Measurements from ENCODE around the gene ZP3. TPM values are rescaled to one million over a fixed set of nuclear protein-coding genes. Genes with fewer than 3 reads are reported as not detected.
"Not testable (repeated sequence)": the region's sequence is repeated elsewhere in the genome, so short reads cannot be mapped to it uniquely, and the experiment has no call there.

The ZP3 gene
- total RNA-seq, 1 experiment from 2014 or later: 5.4 TPM

- Mint-ChIP-seq H3K9me3 (ENCODE audit: low read depth, unreplicated experiment) (no peaks in the 10 kb centered on the region), H3K27me3 (ENCODE audit: unreplicated experiment) (no peaks in the 10 kb centered on the region), H3K36me3 (ENCODE audit: insufficient read depth, unreplicated experiment) (peaks cover 30% of the 10 kb centered on the region), H3K4me1 (ENCODE audit: low read depth, unreplicated experiment) (peaks cover under 1% of the 10 kb centered on the region), H3K27ac (ENCODE audit: unreplicated experiment) (peak overlapping the region; percentile 66), H3K4me3 (ENCODE audit: low read depth, unreplicated experiment) (peak overlapping the region; percentile 78)
- no TSS peak for BruUV-seq (replicated peaks)
- DNase-seq: no peak
- intact Hi-C loops (cut with micrococcal nuclease; ENCODE audit: unreplicated experiment): no loop called here
- CTCF ChIA-PET: interaction anchor here (0.6 kb wide), 1 partner anchor 32 kb away, joined by 3 read pairs; no protein-coding TSS in a partner anchor
- TF ChIP-seq CTCF (IDR thresholded peaks at IDR 0.05; ENCODE audit: unreplicated experiment): no peak
Observed at GRCh38 chr7:76392531-76393115, 32.1 kb upstream of the ZP3 start.

DNA sequence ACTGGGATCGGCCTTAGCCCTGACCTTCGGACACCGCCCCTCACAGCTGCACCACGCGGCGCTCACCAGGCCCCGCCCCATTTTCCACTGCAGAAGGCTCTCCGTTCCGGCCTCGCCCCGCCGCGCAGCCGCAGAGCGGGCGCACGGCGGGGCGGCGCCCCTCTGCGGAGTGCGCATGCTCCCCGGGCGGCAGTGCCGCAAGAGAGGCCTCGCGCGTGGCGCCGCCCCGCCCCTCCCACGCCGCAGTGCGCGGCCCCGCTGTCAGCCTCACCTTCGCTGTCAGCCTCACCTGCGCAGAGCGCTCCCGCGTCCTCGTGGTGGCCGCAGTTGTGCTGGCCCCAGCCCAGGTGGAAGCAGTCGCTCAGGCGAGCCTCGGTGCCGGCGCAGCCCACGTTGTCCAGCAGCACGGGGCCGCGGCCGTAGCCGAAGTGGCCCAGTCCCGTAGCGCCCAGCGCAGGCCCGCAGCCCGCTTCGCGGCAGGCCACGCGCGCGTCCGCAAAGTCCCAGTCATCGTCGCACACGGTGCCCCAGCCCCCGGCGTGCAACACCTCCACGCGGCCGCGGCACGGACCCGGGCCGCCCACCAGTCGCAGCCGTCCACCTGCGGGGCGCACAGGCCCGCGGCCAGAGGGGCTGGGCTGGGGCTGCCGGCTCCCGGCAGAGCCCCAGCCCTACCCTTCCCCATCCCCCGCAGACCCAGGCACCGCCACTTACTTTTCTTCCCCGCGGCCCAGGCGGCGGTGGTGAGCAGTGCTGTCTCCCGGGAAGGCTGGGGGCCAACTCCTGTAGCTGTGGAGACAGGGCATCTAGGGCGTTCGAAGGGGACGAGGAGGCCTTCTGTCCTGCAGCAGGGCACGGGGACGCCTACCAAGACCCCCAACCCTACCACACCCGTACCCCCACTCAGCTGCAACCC lies 31.4 kb upstream of the ZP3 start:
- H3K27me3 Mint-ChIP-seq (ENCODE audit: unreplicated experiment): no peaks in the 10 kb centered on the region
- H3K36me3 Mint-ChIP-seq (ENCODE audit: insufficient read depth, unreplicated experiment): peaks cover 32% of the 10 kb centered on the region
- DNase-seq: peak; percentile 88
- H3K9me3 Mint-ChIP-seq (ENCODE audit: low read depth, unreplicated experiment): no peaks in the 10 kb centered on the region
- TF ChIP-seq CTCF (IDR thresholded peaks at IDR 0.05; ENCODE audit: unreplicated experiment): no peak
- H3K4me3 Mint-ChIP-seq (ENCODE audit: low read depth, unreplicated experiment): peak overlapping the region; percentile 78
- BruUV-seq (replicated peaks): no TSS peak
- intact Hi-C loops (cut with micrococcal nuclease; ENCODE audit: unreplicated experiment): no loop called here
- CTCF ChIA-PET: no interaction called here
- H3K4me1 Mint-ChIP-seq (ENCODE audit: low read depth, unreplicated experiment): peaks cover 8% of the 10 kb centered on the region
- H3K27ac Mint-ChIP-seq (ENCODE audit: unreplicated experiment): peak overlapping the region; percentile 66

DNA sequence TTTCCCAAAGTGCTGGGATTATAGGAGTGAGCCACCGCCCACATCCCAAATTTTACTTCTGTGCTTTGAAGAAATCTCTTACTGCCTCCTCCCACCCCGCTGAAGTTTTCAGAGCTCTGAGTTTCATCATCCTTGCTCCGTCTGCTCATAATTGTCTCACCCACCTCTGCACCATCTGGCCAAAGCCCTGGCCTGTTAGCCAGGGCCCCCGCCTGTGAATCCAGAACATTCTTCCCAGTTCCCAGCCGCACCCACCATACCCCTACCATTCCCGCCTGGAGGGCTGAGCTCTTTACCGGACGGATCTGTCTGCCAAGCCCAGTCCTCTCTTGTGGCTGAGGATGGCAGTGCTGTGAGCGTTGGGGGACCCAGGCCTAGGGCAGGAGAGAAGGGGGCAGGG lies 29.8 kb upstream of the ZP3 start:
- H3K4me3 Mint-ChIP-seq (ENCODE audit: low read depth, unreplicated experiment): peak overlapping the region; percentile 8
- H3K4me1 Mint-ChIP-seq (ENCODE audit: low read depth, unreplicated experiment): peaks cover 8% of the 10 kb centered on the region
- H3K9me3 Mint-ChIP-seq (ENCODE audit: low read depth, unreplicated experiment): no peaks in the 10 kb centered on the region
- no peak for DNase-seq
- no peak for TF ChIP-seq CTCF (IDR thresholded peaks at IDR 0.05; ENCODE audit: unreplicated experiment)
- peaks cover 32% of the 10 kb centered on the region for H3K36me3 Mint-ChIP-seq (ENCODE audit: insufficient read depth, unreplicated experiment)
- no peaks in the 10 kb centered on the region for H3K27me3 Mint-ChIP-seq (ENCODE audit: unreplicated experiment)
- no peak overlapping the region for H3K27ac Mint-ChIP-seq (ENCODE audit: unreplicated experiment)
- intact Hi-C loops (cut with micrococcal nuclease; ENCODE audit: unreplicated experiment): no loop called here
- CTCF ChIA-PET: no interaction called here
- BruUV-seq (replicated peaks): no TSS peak

GRCh38 chr7:76395605-76395964 lies 29.2 kb upstream of the ZP3 start:
- CTCF ChIA-PET; DNase-seq; BruUV-seq (replicated peaks); H3K4me1 Mint-ChIP-seq (ENCODE audit: low read depth, unreplicated experiment); intact Hi-C loops (cut with micrococcal nuclease; ENCODE audit: unreplicated experiment); H3K9me3 Mint-ChIP-seq (ENCODE audit: low read depth, unreplicated experiment); H3K27me3 Mint-ChIP-seq (ENCODE audit: unreplicated experiment); H3K27ac Mint-ChIP-seq (ENCODE audit: unreplicated experiment); H3K4me3 Mint-ChIP-seq (ENCODE audit: low read depth, unreplicated experiment): not testable (repeated sequence)
- H3K36me3 Mint-ChIP-seq (ENCODE audit: insufficient read depth, unreplicated experiment): peaks cover 32% of the 10 kb centered on the region

Measured in Calu3 (cell line).